HCT116 (cell line): ENCODE results near the gene NUP155. TPM values are rescaled to one million over a fixed set of nuclear protein-coding genes. Genes with fewer than 3 reads are reported as not detected.

ENCODE experiments used
- ATAC-seq: fragments of 200-7000 bp; cut with Tn5 transposase; 2 replicates; pipeline ENCODE4 v1.9.1; 2020; ENCODE audit warnings: mild to moderate bottlenecking, moderate library complexity
- BruUV-seq: library from RNA; stranded (reverse); fragments of 400-500 nt; replicated peaks from 2 replicates; lab custom pipeline; 2021; lab: Mats Ljungman, UMichigan
- CTCF ChIA-PET: fragments of 300-600 bp; sonication (Branson Sonifier 250); formaldehyde crosslinking; loops from one replicate; lab custom pipeline; 2021; ENCODE audit warnings: antibody characterized with exemption; lab: Charles Lee
- POLR2A ChIA-PET: fragments of 300-600, 350-600 bp; sonication (Branson Sonifier 250); formaldehyde crosslinking; loops from one replicate; lab custom pipeline; 2021; ENCODE audit warnings: antibody characterized with exemption; lab: Charles Lee
- RAD21 ChIA-PET, 2 experiments: fragments of 300-600 bp; sonication (Branson Sonifier 250); formaldehyde crosslinking; loops; one replicate each; lab custom pipeline; 2023; ENCODE audit warnings: low total read pairs in 2 of 2; ENCODE audit not compliant: uncharacterized antibody in 2 of 2, unreplicated experiment in 2 of 2, low non-redundant PET in 1 of 2; lab: Charles Lee
- DNase-seq: peaks from one replicate; pipeline ENCODE4 v3.0.0-alpha.2; 2010; ENCODE audit warnings: low read depth, low spot score
- H2AFZ ChIP-seq: fragments of 200-600 bp; shearing (Covaris generic), sonication (generic); 2 replicates; pipeline ENCODE4 v1.6.1; 2017; ENCODE audit warnings: low read depth, mixed run types, mixed read lengths, antibody characterized with exemption, low read length; ENCODE audit not compliant: poor library complexity, severe bottlenecking
- H3K27ac ChIP-seq: 2 replicates; pipeline ENCODE4 v1.5.1; 2012; ENCODE audit warnings: low read depth, low read length
- H3K27me3 ChIP-seq: fragments of 200-600 bp; sonication (generic); 2 replicates; pipeline ENCODE4 v1.6.1; 2016; ENCODE audit warnings: mixed run types, low read length, mixed read lengths; ENCODE audit not compliant: insufficient read depth
- H3K36me3 ChIP-seq, 2 experiments: fragments of 200-500 bp in 1 of 2; fragments of 200-600 bp in 1 of 2; sonication (Bioruptor generic) in 1 of 2; sonication (generic) in 1 of 2; 2 replicates each; pipeline versions ENCODE4 v1.5.1 to v1.6.1; 2014 to 2016; ENCODE audit warnings: low read length in 2 of 2, inconsistent platforms in 1 of 2, mixed read lengths in 1 of 2, mixed run types in 1 of 2; ENCODE audit not compliant: insufficient read depth in 2 of 2, control insufficient read depth in 1 of 2
- H3K4me1 ChIP-seq, 2 experiments: fragments of 200-600 bp in 1 of 2; sonication (generic) in 1 of 2; 2 replicates each; pipeline versions ENCODE4 v1.5.1 to v1.6.1; 2012 to 2017; ENCODE audit warnings: low read length in 2 of 2, inconsistent platforms in 1 of 2, mild to moderate bottlenecking in 1 of 2, mixed read lengths in 1 of 2, mixed run types in 1 of 2, moderate library complexity in 1 of 2; ENCODE audit not compliant: insufficient read depth in 2 of 2, control insufficient read depth in 1 of 2
- H3K4me2 ChIP-seq: fragments of 200-600 bp; sonication (generic); 2 replicates; pipeline ENCODE4 v1.6.1; 2017; ENCODE audit warnings: mixed run types, low read length, mixed read lengths
- H3K4me3 ChIP-seq, 2 experiments: fragments of 200-600 bp in 1 of 2; sonication (generic) in 1 of 2; replicated peaks in 1 of 2; 2 replicates each; pipeline ENCODE4 v1.5.1; 2011 to 2016; ENCODE audit warnings: low read length in 2 of 2, control low read depth in 1 of 2, low read depth in 1 of 2, mild to moderate bottlenecking in 1 of 2, mixed read lengths in 1 of 2, mixed run types in 1 of 2
- H3K79me2 ChIP-seq: fragments of 200-600 bp; sonication (generic); 2 replicates; pipeline ENCODE4 v1.6.1; 2017; ENCODE audit warnings: mild to moderate bottlenecking, mixed run types, low read length, moderate library complexity, mixed read lengths; ENCODE audit not compliant: insufficient read depth
- H3K9ac ChIP-seq: fragments of 200-600 bp; sonication (generic); 2 replicates; pipeline ENCODE4 v1.6.1; 2016; ENCODE audit warnings: low read length, mixed read lengths
- H3K9me2 ChIP-seq: fragments of 200-600 bp; sonication (generic), shearing (Covaris generic); 2 replicates; pipeline ENCODE4 v1.6.1; 2017; ENCODE audit warnings: mixed run types, mild to moderate bottlenecking, moderate library complexity; ENCODE audit not compliant: insufficient read depth
- H3K9me3 ChIP-seq, 2 experiments: fragments of 200-500 bp in 1 of 2; fragments of 200-600 bp in 1 of 2; sonication (Bioruptor generic) in 1 of 2; sonication (generic) in 1 of 2; 2 replicates each; pipeline ENCODE4 v1.6.1; 2014 to 2017; ENCODE audit warnings: low read length in 2 of 2, mixed read lengths in 2 of 2, inconsistent platforms in 1 of 2, low read depth in 1 of 2, mild to moderate bottlenecking in 1 of 2, mixed run types in 1 of 2, moderate library complexity in 1 of 2; ENCODE audit not compliant: control insufficient read depth in 1 of 2, insufficient read depth in 1 of 2
- H4K20me1 ChIP-seq: fragments of 200-600 bp; sonication (generic), shearing (Covaris generic); 2 replicates; pipeline ENCODE4 v1.6.1; 2017; ENCODE audit warnings: mixed run types, mild to moderate bottlenecking, moderate library complexity; ENCODE audit not compliant: insufficient read depth
- EGR1 ChIP-seq: IDR thresholded peaks from 2 replicates; pipeline ENCODE4 v1.6.1; 2012; ENCODE audit warnings: low read depth
- ELF1 ChIP-seq: IDR thresholded peaks from 2 replicates; pipeline ENCODE4 v1.6.1; 2012; ENCODE audit warnings: low read depth, borderline replicate concordance
- EZH2 ChIP-seq: fragments of 200-600 bp; sonication (generic); IDR thresholded peaks from 2 replicates; pipeline ENCODE4 v1.6.1; 2017; ENCODE audit warnings: antibody characterized with exemption, mixed run types
- EZH2phosphoT487 ChIP-seq: fragments of 200-600 bp; IDR thresholded peaks from 2 replicates; pipeline ENCODE4 v1.6.1; 2018; ENCODE audit warnings: antibody characterized with exemption, borderline replicate concordance
- POLR2A ChIP-seq: IDR thresholded peaks from 2 replicates; pipeline ENCODE4 v1.7.0; 2011; ENCODE audit warnings: borderline replicate concordance; ENCODE audit not compliant: insufficient read depth, insufficient read length; ENCODE audit errors: extremely low read depth
- POLR2AphosphoS5 ChIP-seq: IDR thresholded peaks from 2 replicates; pipeline ENCODE4 v1.6.1; 2011; ENCODE audit warnings: mild to moderate bottlenecking, low read depth, low read length, moderate library complexity
- RAD21 ChIP-seq: IDR thresholded peaks from 2 replicates; pipeline ENCODE4 v1.6.1; 2012; ENCODE audit warnings: low read depth, mild to moderate bottlenecking
- SIN3A ChIP-seq: IDR thresholded peaks from 2 replicates; pipeline ENCODE4 v1.6.1; 2012; ENCODE audit warnings: low read depth
- TCF7L2 ChIP-seq: IDR thresholded peaks from 2 replicates; pipeline ENCODE4 v1.7.0; 2011; ENCODE audit warnings: borderline replicate concordance, inconsistent platforms; ENCODE audit not compliant: insufficient read depth, insufficient read length; ENCODE audit errors: extremely low read depth
- YY1 ChIP-seq: IDR thresholded peaks from 2 replicates; pipeline ENCODE4 v1.6.1; 2011; ENCODE audit warnings: low read length, low read depth, moderate library complexity, mild to moderate bottlenecking; ENCODE audit not compliant: insufficient replicate concordance; ENCODE audit errors: extremely low read depth
- ZFX ChIP-seq: fragments of 450-650 bp; IDR thresholded peaks from 2 replicates; pipeline ENCODE4 v1.6.1; 2017
- intact Hi-C: fragments of 100-400 bp; cut with micrococcal nuclease; formaldehyde crosslinking; loops from 2 replicates; pipeline ENCODE4 v1.10.0; 2022
- total RNA-seq: library from RNA; stranded (reverse); gene quantifications from one replicate; pipeline ENCODE4 v1.2.1, GENCODE V29; 2021; ENCODE audit not compliant: unreplicated experiment
- TF ChIP-seq, protein P1 (sequence below): IDR thresholded peaks from 2 replicates; pipeline ENCODE4 v1.6.1; 2012; ENCODE audit warnings: low read depth
- TF ChIP-seq, protein P2 (sequence below), 3 experiments: fragments of 200-600 bp in 1 of 3; sonication (generic) in 1 of 3; IDR thresholded peaks in 2 of 3; conservative IDR thresholded peaks in 1 of 3; 2 replicates each; pipeline ENCODE4 v1.5.1; 2012 to 2017; ENCODE audit warnings: low read depth in 2 of 3, low read length in 2 of 3, antibody characterized with exemption in 1 of 3, borderline replicate concordance in 1 of 3, control low read depth in 1 of 3, mild to moderate bottlenecking in 1 of 3, mixed read lengths in 1 of 3, mixed run types in 1 of 3, moderate library complexity in 1 of 3; ENCODE audit not compliant: insufficient read depth in 1 of 3
- TF ChIP-seq, protein P3 (sequence below): IDR thresholded peaks from 2 replicates; pipeline ENCODE4 v1.6.1; 2012

The NUP155 gene
- total RNA-seq, 1 experiment from 2014 or later, result 80.9 TPM

- ChIA-PET CTCF (no interaction called here), POLR2A (no interaction called here), RAD21 (no interaction called here)
- BruUV-seq, result no TSS peak
- H3K27ac ChIP-seq, result no peak overlapping the region
- DNase-seq, result no peak
- H2AFZ ChIP-seq, result no peak overlapping the region
- no peak overlapping the region for H3K4me3 ChIP-seq
- H3K4me2 ChIP-seq, result no peak overlapping the region
- H3K4me1 ChIP-seq, result peaks cover 2 to 9% of the 10 kb centered on the region in 2 experiments; a peak in 2 of 4 replicates
- intact Hi-C loops, result no loop called here
- peaks cover 13% of the 10 kb centered on the region for H3K79me2 ChIP-seq
- no peaks in the 10 kb centered on the region; a peak in 1 of 4 replicates for H3K36me3 ChIP-seq
- no peaks in the 10 kb centered on the region for H3K27me3 ChIP-seq
- TF ChIP-seq RAD21 (no peak), SIN3A (no peak), EZH2phosphoT487 (no peak), EZH2 (no peak), POLR2A (no peak), POLR2AphosphoS5 (no peak), ZFX (no peak), EGR1 (no peak), TCF7L2 (no peak), YY1 (no peak), ELF1 (no peak)
- TF ChIP-seq, protein P1, sequence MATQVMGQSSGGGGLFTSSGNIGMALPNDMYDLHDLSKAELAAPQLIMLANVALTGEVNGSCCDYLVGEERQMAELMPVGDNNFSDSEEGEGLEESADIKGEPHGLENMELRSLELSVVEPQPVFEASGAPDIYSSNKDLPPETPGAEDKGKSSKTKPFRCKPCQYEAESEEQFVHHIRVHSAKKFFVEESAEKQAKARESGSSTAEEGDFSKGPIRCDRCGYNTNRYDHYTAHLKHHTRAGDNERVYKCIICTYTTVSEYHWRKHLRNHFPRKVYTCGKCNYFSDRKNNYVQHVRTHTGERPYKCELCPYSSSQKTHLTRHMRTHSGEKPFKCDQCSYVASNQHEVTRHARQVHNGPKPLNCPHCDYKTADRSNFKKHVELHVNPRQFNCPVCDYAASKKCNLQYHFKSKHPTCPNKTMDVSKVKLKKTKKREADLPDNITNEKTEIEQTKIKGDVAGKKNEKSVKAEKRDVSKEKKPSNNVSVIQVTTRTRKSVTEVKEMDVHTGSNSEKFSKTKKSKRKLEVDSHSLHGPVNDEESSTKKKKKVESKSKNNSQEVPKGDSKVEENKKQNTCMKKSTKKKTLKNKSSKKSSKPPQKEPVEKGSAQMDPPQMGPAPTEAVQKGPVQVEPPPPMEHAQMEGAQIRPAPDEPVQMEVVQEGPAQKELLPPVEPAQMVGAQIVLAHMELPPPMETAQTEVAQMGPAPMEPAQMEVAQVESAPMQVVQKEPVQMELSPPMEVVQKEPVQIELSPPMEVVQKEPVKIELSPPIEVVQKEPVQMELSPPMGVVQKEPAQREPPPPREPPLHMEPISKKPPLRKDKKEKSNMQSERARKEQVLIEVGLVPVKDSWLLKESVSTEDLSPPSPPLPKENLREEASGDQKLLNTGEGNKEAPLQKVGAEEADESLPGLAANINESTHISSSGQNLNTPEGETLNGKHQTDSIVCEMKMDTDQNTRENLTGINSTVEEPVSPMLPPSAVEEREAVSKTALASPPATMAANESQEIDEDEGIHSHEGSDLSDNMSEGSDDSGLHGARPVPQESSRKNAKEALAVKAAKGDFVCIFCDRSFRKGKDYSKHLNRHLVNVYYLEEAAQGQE, result no peak
- TF ChIP-seq, protein P2, sequence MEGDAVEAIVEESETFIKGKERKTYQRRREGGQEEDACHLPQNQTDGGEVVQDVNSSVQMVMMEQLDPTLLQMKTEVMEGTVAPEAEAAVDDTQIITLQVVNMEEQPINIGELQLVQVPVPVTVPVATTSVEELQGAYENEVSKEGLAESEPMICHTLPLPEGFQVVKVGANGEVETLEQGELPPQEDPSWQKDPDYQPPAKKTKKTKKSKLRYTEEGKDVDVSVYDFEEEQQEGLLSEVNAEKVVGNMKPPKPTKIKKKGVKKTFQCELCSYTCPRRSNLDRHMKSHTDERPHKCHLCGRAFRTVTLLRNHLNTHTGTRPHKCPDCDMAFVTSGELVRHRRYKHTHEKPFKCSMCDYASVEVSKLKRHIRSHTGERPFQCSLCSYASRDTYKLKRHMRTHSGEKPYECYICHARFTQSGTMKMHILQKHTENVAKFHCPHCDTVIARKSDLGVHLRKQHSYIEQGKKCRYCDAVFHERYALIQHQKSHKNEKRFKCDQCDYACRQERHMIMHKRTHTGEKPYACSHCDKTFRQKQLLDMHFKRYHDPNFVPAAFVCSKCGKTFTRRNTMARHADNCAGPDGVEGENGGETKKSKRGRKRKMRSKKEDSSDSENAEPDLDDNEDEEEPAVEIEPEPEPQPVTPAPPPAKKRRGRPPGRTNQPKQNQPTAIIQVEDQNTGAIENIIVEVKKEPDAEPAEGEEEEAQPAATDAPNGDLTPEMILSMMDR (IDR thresholded peaks at IDR 0.05 in 2 of 3, conservative IDR thresholded peaks at IDR 0.05 in 1 of 3; ENCODE audit: borderline replicate concordance in 1 of 3, insufficient read depth in 1 of 3, low read depth in 2 of 3, low read length in 2 of 3), result no peak
- TF ChIP-seq, protein P3, sequence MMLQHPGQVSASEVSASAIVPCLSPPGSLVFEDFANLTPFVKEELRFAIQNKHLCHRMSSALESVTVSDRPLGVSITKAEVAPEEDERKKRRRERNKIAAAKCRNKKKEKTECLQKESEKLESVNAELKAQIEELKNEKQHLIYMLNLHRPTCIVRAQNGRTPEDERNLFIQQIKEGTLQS, result no peak
- no peak overlapping the region for H3K9ac ChIP-seq
- no peak for ATAC-seq
- H4K20me1 ChIP-seq, result no peaks in the 10 kb centered on the region
- no peaks in the 10 kb centered on the region for H3K9me2 ChIP-seq
- no peaks in the 10 kb centered on the region for H3K9me3 ChIP-seq
Observed at GRCh38 chr5:37375091-37375490, 4.2 kb upstream of the NUP155 start.
